GM19239 (cell line): ENCODE results near the gene SSB.
"Not testable (repeated sequence)": the region's sequence is repeated elsewhere in the genome, so short reads cannot be mapped to it uniquely, and the experiment has no call there.

Experiments
- DNase-seq: peaks from one replicate; pipeline ENCODE4 v3.0.0; 2011; ENCODE audit warnings: low spot score; ENCODE audit not compliant: insufficient read length
- FAIRE-seq: peaks from 2 replicates; lab custom pipeline; 2011; peaks lifted over from hg19 to GRCh38; lab: Jason Lieb, UNC

SSB gene

DNA sequence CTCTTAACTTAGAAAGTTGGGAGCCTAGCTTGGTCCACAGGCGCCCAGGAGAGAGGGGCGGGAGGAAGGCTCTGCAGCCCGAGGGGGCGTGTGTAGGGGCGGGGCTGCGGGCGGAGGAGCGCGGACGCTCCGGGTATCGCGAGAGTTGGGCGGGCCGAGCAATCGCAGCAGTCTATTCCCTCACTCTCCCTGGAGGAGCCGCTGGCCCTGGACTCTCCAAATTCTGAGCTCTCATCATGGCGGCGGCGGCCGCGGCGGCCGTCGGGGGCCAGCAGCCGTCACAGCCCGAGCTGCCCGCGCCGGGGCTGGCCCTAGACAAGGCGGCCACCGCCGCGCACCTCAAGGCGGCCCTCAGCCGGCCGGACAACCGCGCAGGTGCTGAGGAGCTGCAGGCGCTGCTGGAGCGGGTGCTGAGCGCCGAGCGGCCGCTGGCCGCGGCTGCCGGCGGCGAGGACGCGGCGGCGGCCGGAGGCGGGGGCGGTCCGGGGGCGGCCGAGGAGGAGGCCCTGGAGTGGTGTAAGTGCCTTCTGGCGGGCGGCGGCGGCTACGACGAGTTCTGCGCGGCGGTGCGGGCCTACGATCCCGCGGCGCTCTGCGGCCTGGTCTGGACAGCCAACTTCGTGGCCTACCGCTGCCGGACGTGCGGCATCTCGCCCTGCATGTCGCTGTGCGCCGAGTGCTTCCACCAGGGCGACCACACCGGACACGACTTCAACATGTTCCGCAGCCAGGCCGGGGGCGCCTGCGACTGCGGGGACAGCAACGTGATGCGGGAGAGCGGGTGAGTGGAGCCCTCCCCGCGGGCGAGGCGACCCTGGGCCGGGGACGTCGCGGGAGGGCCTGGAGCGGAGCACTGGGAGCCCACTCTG lies 28.8 kb downstream of the SSB start, which contains the start of gene UBR3:
TSS of gene UBR3 (plus strand) at position 183 of the 869 bp plus-strand sequence. CDS start at position 237, 54 bp downstream.
- DNase-seq (peak; percentile 98), FAIRE-seq (peak; percentile 76)

DNA sequence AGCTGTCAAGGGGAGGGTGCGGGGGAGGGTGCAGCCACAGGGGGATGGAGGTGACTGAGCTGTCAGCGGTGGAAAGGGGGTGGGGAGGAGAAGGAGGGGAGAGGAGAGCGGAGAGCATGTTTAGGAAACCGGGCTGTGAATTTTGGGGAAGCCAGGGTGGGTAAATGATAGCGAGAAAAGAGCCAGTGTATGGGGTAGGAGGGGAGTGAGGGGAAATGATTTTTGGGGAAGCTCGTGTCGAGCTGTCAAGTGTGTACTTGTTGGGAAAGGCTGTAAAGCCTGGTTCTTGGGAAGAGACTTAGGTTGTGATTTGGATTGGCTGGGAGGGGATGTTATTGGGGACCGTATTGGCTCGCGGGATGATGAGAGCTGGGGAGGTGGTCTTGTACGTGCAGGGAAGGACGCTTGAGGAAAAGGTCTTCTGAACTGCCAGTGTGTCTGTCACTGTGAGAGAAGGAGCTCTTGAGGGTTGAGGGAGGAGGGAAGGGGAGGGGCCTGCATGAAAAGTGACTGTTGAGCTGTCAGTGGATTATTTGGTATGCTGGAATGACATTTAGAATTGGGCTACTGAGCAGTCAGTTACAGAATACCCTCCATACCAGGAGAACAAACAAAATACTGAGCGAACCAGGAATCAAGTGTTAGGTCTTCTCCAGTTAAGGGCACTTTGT lies 29.6 kb downstream of the SSB start:
- DNase-seq (peak; percentile 48), FAIRE-seq (peak; percentile 64)

DNA sequence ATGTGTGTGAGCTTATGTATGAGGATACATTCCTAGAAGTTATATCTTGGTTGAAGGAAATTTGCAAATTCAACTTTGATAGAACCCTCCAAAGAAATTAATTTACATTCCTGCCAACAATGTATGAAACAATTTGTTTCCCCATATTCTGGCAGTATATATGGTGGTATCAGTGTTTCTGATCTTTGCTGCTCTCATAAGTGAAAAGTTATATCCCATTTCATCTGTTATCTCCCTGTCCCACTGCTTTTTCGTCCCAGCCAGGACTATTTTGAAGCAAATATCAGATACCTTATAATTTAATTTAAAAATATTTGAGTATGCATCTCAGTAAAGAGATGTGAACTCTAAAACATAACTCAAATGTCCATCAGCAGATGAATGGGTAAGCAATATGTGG lies 35.7 kb downstream of the SSB start:
- DNase-seq (no peak), FAIRE-seq (no peak)

DNA sequence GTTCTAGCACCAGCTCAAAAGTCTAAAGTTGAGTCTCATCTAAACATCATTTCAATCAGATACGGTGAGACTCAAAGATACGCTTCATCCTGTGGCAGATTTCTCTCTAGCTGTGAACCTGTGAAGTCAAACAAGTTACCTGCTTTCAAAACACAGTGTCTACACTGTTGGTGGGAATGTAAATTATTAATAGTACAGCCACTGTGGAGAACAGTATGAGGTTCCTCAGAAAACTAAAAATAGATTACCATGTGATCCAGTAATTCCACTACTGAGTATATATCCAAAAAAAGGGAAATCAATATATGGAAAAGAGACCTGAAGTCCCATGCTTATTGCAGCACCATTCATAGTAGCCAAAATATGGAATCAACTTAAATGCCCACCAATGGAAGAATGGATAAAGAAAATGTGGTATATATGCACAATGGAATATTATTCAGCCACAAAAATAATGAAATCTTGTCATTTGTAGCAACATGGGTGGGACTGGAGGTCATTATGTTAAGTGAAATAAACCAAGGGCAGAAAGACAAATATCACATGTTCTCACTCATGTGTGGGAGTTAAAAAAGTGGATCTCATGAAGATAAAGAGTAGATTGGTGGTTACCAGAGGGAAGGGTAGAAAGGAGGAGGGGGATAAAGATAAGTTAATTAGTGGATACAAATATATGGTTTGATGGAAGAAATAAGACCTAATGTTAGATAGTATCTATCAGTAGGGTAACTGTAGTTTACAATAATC lies 40.2 kb downstream of the SSB start:
- FAIRE-seq (no peak), DNase-seq (no peak)

DNA sequence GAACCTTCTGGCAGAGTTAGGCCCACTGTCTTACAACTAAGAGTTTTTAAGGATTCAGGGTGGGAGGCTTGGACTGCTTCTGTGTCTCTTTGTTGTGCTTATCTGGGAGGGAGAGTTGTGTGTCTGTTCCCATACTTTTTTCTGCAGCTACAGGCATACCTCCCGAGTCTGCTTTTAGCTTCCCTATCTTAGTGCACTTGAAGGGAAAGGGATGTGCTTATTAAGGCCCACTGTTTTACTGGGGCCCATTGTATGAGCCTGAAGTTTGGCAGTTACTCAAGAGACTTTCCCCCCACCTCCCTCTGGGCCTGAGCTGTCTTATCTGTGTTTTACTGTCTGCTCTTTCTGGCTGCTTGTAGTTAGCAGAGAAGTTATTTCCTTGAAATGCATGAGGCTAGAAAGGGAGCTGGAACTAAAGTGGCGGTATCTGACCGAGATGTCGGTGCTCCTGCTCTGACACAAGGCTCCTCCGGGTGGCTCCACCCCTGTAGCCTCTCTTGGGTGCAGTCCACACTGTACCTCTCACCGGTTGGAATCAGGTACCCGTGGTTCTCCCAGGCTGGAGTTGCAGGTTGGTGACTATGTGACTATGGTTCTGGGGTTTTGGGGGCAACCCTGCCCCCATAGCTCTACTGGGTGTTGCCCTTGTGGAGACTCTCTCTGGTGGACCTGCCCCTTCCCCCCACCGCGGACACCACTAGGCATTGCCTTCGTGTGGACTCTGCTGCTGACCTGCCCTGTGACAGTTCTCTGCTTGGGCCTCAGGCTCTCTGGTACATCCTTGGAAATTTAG lies 41.5 kb downstream of the SSB start:
- no peak for FAIRE-seq
- DNase-seq: no peak

DNA sequence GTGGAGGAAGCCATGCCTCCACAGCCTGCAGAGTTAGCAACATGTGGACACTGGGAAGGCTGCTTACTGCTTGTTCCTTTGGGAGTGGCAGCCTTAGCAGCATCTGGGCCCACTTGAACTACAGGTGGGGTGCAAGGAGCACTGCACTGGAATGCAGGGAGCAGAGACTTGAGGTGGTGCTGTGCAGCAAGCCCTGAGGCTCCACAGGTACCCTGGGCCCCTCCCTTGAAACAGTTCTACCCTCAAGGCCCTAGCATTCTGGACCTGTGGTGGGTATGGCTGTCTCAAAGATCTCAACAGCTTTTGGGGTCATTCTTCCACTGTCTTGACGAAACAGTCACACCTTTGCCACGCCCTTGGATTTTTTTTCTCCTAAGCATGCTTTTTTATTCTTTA lies 42.1 kb downstream of the SSB start:
- DNase-seq: no peak
- no peak for FAIRE-seq

DNA sequence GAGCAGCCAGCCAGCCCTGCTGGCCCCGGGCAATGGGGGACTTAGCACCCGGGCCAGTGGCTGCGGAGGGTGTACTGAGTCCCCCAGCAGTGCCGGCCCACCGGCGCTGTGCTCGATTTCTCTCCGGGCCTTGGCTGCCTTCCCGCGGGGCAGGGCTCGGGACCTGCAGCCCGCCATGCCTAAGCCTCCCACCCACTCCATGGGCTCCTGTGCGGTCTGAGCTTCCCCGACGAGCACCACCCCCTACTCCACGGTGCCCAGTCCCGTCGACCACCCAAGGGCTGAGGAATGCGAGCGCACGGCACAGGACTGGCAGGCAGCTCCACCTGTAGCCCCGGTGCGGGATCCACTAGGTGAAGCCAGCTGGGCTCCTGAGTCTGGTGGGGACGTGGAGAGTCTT lies 43.0 kb downstream of the SSB start:
- FAIRE-seq, DNase-seq: not testable (repeated sequence)

DNA sequence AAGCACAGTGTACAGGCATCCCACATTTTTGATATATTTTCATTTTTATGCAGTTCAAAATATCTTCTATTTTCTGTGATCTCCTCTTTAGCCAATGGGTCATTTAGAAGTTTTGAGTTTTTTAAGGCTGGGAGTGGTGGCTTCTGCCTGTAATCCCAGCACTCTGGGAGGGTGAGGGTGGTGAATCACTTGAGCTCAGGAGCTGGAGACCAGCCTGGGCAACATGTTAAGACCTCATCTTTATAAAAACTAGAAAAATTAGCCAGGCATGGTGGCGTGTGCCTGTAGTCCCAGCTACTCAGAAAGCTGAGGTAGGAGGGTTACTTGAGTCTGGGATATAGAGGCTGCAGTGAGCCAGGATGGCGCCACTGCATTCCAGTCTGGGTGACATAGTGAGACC lies 46.3 kb downstream of the SSB start:
- no peak for FAIRE-seq

DNA sequence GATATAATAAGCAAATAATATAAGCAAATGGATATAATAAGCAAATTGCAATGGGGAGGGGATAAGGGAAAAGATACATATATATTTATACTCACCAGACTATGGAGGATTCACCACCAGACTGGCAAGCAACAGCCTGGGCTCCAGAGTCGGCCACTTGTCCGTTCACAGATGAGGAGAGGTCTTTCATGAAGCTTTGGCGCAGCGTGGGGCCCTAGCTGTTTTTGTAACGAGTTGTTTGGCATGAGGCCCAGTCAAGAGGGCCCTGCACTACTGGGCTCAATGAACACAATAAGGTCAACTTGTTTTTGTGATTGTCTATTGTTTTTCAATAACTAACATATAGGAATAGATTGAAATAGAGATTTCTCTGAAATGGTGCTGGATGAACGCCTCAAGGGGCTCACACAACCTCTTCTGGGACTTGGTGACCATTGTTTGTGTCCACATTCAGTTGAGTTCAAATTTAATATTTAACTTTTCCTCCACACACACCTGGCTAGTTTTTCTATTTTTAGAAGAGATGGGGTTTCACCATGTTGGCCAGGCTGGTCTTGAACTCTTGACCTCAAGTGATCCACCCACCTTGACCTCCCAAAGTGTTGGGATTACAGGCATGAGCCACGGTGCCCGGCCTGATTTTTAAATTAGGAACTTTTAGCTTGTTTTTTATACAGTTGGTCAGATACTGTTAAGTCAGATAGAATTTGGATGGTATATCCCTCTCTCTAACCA lies 50.5 kb downstream of the SSB start:
- not testable (repeated sequence) for DNase-seq, FAIRE-seq

More for the DNA sequence above, 46.3 kb downstream of the SSB start:
- DNase-seq: no peak

DNA sequence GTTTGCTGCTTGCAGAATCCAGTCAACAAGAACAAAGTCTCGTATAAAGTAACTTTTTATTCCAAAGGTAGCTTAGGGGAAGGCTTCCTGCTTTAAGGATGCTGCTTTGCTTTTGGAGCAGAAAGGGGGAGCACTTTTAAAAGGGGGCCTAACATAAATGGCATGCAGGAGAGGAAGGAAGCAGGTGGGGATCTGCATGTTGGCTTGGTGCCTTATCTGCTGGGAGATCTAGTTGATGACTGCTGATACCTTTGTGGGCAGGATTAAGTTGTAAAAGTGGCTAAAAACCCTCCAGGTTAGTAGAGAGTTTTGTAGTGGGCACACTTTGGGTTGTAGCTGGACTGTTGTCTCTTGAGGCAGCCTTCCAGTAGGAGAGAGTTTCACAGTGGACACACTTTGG lies 51.0 kb downstream of the SSB start:
- FAIRE-seq: no peak
- no peak for DNase-seq

DNA sequence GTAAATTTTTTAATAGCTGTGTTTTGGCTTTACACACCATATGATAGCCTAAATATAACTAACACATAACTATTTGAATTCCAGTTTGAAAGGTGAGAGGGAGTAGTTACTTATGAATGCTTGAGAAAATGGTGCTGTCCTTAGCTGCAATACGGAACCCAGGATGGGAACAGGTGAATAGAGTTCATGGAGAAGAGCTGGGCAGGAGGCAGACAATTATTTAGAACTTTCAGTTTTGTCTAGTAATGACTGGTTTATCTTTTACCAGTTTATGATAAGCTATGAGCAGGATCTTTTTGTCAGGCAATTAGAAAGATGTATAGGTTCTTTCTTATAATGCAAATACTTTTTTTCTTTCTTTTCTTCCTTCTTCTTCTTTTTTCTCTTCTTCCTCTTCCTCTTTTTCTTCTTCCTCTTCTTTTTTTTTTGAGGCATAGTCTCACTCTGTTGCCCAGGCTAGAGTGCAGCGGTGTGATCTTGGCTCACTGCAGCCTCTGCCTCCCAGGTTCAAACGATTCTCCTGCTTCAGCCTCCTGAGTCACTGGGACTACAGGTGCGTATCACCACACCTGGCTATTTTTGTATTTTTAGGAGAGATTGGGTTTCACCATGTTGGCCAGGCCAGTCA lies 54.5 kb downstream of the SSB start:
- FAIRE-seq (no peak), DNase-seq (no peak)

DNA sequence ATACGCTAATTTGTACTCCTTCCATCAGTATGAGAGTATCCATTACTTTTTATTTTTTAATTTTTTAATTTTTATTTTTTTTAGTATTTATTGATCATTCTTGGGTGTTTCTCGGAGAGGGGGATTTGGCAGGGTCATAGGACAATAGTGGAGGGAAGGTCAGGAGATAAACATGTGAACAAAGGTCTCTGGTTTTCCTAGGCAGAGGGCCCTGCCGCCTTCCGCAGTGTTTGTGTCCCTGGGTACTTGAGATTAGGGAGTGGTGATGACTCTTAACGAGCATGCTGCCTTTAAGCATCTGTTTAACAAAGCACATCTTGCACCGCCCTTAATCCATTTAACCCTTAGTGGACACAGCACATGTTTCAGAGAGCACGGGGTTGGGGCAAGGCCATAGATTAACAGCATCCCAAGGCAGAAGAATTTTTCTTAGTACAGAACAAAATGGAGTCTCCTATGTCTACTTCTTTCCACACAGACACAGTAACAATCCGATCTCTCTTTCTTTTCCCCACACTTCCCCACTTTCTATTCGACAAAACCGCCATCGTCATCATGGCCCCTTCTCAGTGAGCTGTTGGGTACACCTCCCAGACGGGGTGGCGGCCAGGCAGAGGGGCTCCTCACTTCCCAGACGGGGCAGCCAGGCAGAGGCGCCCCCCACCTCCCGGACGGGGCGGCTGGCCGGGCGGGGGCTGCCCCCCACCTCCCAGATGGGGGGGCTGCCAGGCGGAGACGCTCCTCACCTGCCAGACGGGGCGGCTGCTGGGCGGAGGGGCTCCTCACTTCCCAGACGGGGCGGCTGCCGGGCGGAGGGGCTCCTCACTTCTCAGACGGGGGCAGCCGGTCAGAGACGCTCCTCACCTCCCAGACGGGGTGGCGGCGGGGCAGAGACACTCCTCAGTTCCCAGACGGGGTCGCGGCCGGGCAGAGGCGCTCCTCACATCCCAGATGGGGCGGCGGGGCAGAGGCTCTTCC lies 56.9 kb downstream of the SSB start:
- FAIRE-seq: not testable (repeated sequence)

DNA sequence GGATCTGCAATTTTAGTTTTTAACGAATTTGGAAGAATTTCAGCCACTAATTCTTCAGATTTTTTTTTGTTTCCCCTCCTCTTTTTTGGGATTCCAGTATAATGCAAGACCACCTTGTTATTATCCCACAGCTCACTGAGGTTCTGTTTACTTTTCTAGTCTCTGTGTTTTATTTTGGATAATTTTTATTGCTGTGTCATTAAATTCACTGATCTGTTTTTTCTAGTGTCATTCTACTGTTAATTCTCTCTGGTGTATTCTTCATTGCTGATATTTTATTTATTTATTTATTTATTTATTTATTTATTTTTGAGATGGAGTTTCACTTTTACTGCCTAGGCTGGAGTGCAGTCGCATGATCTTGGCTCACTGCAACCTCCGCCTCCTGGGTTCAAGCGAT lies 60.8 kb downstream of the SSB start:
- DNase-seq (no peak), FAIRE-seq (no peak)

More for the DNA sequence above, 56.9 kb downstream of the SSB start:
- not testable (repeated sequence) for DNase-seq

DNA sequence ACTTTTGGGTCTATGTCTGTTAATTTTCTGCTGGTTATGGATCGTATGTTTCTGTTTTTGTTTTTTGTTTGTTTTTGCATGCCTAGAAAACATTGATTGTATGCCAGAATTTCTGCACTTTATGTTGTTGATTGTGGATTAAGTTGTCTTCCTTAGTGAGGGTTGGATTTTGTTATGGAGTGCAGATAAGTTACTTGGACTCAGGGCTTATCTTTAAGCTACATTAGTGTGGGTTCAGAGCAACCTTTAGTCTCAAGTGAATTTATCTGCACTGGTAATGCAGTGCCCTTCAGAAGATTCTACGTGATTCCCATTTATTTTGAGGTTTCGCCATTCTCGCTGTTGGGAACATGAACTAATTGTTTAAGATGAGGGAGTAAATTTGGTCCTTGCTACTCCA lies 61.5 kb downstream of the SSB start:
- FAIRE-seq (no peak), DNase-seq (no peak)
